ENCODE measurements around the gene RORB. TPM values are rescaled to one million over a fixed set of nuclear protein-coding genes. Genes with fewer than 3 reads are reported as not detected.
"Not testable (repeated sequence)": the region's sequence is repeated elsewhere in the genome, so short reads cannot be mapped to it uniquely, and the experiment has no call there.

RORB gene
- total RNA-seq, 1 experiment from 2014 or later: 0.08 TPM

- Histone ChIP-seq H3K4me3 (ENCODE audit: low read depth in 2 of 2, low read length in 2 of 2) (no peak overlapping the region), H3K27me3 (ENCODE audit: control insufficient read depth, insufficient read depth, low read length) (no peaks in the 10 kb centered on the region), H3K4me1 (ENCODE audit: control insufficient read depth, insufficient read depth, low read length) (no peaks in the 10 kb centered on the region), H3K27ac (ENCODE audit: low read length) (no peak overlapping the region), H3K36me3 (ENCODE audit: control insufficient read depth, insufficient read depth, low read length) (no peaks in the 10 kb centered on the region), H3K9me3 (ENCODE audit: control insufficient read depth, insufficient read depth, low read depth, low read length) (no peaks in the 10 kb centered on the region)
- ATAC-seq: no peak
- intact Hi-C loops (cut with micrococcal nuclease; ENCODE audit: unreplicated experiment): no loop called here
- POLR2A ChIA-PET: no interaction called here
- no peak for TF ChIP-seq CTCF (IDR thresholded peaks at IDR 0.05)
- TF ChIP-seq TCF7L2 (IDR thresholded peaks at IDR 0.05; ENCODE audit: low read depth, low read length): no peak
- no peak for DNase-seq (ENCODE audit: low read depth, low spot score)
- BruUV-seq (replicated peaks): no TSS peak
- in situ Hi-C loops (cut with HindIII; ENCODE audit: low pct_unique_long_range_greater_than_20kb, low sequenced_read_pairs): no loop called here
- CTCF ChIA-PET: no interaction called here
Measured at GRCh38 chr9:74527718-74528117, 30.6 kb downstream of the RORB start.

GRCh38 chr9:74528207-74528606 is 31.1 kb downstream of the RORB start:
- BruUV-seq (replicated peaks): no TSS peak
- Histone ChIP-seq H3K36me3 (ENCODE audit: control insufficient read depth, insufficient read depth, low read length) (no peaks in the 10 kb centered on the region), H3K4me1 (ENCODE audit: control insufficient read depth, insufficient read depth, low read length) (no peaks in the 10 kb centered on the region), H3K27me3 (ENCODE audit: control insufficient read depth, insufficient read depth, low read length) (no peaks in the 10 kb centered on the region), H3K27ac (ENCODE audit: low read length) (no peak overlapping the region), H3K4me3 (ENCODE audit: low read depth in 2 of 2, low read length in 2 of 2) (no peak overlapping the region), H3K9me3 (ENCODE audit: control insufficient read depth, insufficient read depth, low read depth, low read length) (no peaks in the 10 kb centered on the region)
- no peak for ATAC-seq
- POLR2A ChIA-PET: no interaction called here
- CTCF ChIA-PET: no interaction called here
- TF ChIP-seq REST (IDR thresholded peaks at IDR 0.05; ENCODE audit: insufficient read depth in 1 of 2, low read depth in 2 of 2, low read length in 1 of 2): no peak
- TF ChIP-seq SIN3A (IDR thresholded peaks at IDR 0.05; ENCODE audit: borderline replicate concordance, insufficient read depth, low read depth, low read length): no peak
- no peak for TF ChIP-seq TCF7L2 (IDR thresholded peaks at IDR 0.05; ENCODE audit: low read depth, low read length)
- TF ChIP-seq POLR2AphosphoS5 (IDR thresholded peaks at IDR 0.05; ENCODE audit: low read depth, low read length): no peak
- TF ChIP-seq CTCF (IDR thresholded peaks at IDR 0.05): no peak
- intact Hi-C loops (cut with micrococcal nuclease; ENCODE audit: unreplicated experiment): no loop called here
- no peak for DNase-seq (ENCODE audit: low read depth, low spot score)
- in situ Hi-C loops (cut with HindIII; ENCODE audit: low pct_unique_long_range_greater_than_20kb, low sequenced_read_pairs): no loop called here

GRCh38 chr9:74530458-74530857 is 33.3 kb downstream of the RORB start:
- H3K9me3 ChIP-seq (ENCODE audit: control insufficient read depth, insufficient read depth, low read depth, low read length); in situ Hi-C loops (cut with HindIII; ENCODE audit: low pct_unique_long_range_greater_than_20kb, low sequenced_read_pairs); CTCF ChIA-PET; H3K4me3 ChIP-seq (ENCODE audit: low read depth in 2 of 2, low read length in 2 of 2); POLR2A ChIA-PET; intact Hi-C loops (cut with micrococcal nuclease; ENCODE audit: unreplicated experiment); H3K27me3 ChIP-seq (ENCODE audit: control insufficient read depth, insufficient read depth, low read length); DNase-seq (ENCODE audit: low read depth, low spot score); H3K36me3 ChIP-seq (ENCODE audit: control insufficient read depth, insufficient read depth, low read length); H3K27ac ChIP-seq (ENCODE audit: low read length); ATAC-seq; BruUV-seq (replicated peaks); H3K4me1 ChIP-seq (ENCODE audit: control insufficient read depth, insufficient read depth, low read length): not testable (repeated sequence)

All from Panc1 (cell line).